Naive thymus-derived CD8-positive, alpha-beta T cell (primary cell): ENCODE results near the gene MYO3B. TPM values are rescaled to one million over a fixed set of nuclear protein-coding genes. Genes with fewer than 3 reads are reported as not detected.
A peak's percentile ranks its signal among the peaks of the same experiment; 100 is the strongest.

Experiments
- ATAC-seq, 2 donors: fragments of 150-1000 bp; cut with Tn5 transposase in 1 of 2; sonication (Bioruptor Pico), chemical (Tn5 transposase) in 1 of 2; 1 replicate in 1 of 2; 2 replicates in 1 of 2; pipeline ENCODE4 v1.10.0; 2021; ENCODE audit warnings: mild to moderate bottlenecking in 2 of 2, moderate library complexity in 2 of 2
- POLR2A ChIA-PET: fragments of 350-600 bp; sonication (Branson Sonifier 250); formaldehyde crosslinking; loops from one replicate; lab custom pipeline; 2021; ENCODE audit warnings: antibody characterized with exemption; lab: Charles Lee
- DNase-seq, 10 donors: peaks; one replicate each; pipeline versions ENCODE4 v3.0.0 to v3.0.0-alpha.2; 2020 to 2022
- H3K27ac Mint-ChIP-seq, 10 donors: one replicate each; pipeline ENCODE4 v1.8.0; 2020 to 2022; ENCODE audit warnings: mild to moderate bottlenecking in 10 of 10, mixed read lengths in 10 of 10, moderate library complexity in 4 of 10, inconsistent platforms in 1 of 10
- H3K27me3 Mint-ChIP-seq, 5 donors: one replicate each; pipeline ENCODE4 v1.8.0; 2021 to 2022; ENCODE audit warnings: mixed read lengths in 5 of 5
- H3K36me3 Mint-ChIP-seq, 3 donors: one replicate each; pipeline ENCODE4 v1.8.0; 2020 to 2022; ENCODE audit warnings: mixed read lengths in 3 of 3, mild to moderate bottlenecking in 2 of 3, inconsistent platforms in 1 of 3
- H3K4me1 Mint-ChIP-seq, 4 donors: one replicate each; pipeline ENCODE4 v1.8.0; 2021 to 2022; ENCODE audit warnings: mixed read lengths in 4 of 4
- H3K4me3 Mint-ChIP-seq, 10 donors: one replicate each; pipeline ENCODE4 v1.8.0; 2020 to 2022; ENCODE audit warnings: mild to moderate bottlenecking in 10 of 10, mixed read lengths in 10 of 10, moderate library complexity in 6 of 10, inconsistent platforms in 1 of 10
- H3K9me3 Mint-ChIP-seq, 9 donors: one replicate each; pipeline ENCODE4 v1.8.0; 2020 to 2022; ENCODE audit warnings: mixed read lengths in 9 of 9, mild to moderate bottlenecking in 3 of 9, inconsistent platforms in 1 of 9, moderate library complexity in 1 of 9
- polyA plus RNA-seq, 3 donors: library from polyadenylated mRNA; unstranded; fragments of 300-500 nt; fragmentation: Illumina TruSeq; gene quantifications; one replicate each; pipeline ENCODE4 v1.2.3, GENCODE V29; 2021
- total RNA-seq, 8 experiments: library from RNA in 2 of 8; stranded (reverse) in 2 of 8; gene quantifications; one replicate each; pipeline ENCODE4 v1.2.3 and lab custom pipeline; 2021 to 2026

Gene MYO3B
- total and polyA plus RNA-seq, 5 experiments from 2014 or later: not detected

DNA sequence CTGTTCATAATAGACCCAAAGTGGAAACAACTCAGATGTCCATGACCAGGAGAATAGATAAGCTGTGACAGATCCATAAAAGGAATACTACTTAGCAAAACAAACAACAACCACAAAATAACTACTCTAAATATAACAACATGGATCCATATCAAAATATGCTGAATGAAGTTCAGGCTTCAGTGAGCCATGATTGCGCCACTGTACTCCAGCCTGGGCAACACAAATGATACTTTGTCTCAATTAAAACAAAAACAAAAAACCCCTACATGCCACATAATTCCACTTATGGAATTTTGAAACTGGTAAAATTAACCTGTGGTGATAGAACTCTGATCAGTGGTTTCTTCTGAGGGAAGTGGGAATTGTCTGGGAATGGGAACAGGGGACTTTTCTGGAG is 11.2 kb upstream of the MYO3B start:
- H3K4me1 Mint-ChIP-seq: no peaks in the 10 kb centered on the region
- H3K9me3 Mint-ChIP-seq: no peaks in the 10 kb centered on the region
- POLR2A ChIA-PET: no interaction called here
- ATAC-seq (no peak), DNase-seq (no peak)
- peaks cover 1 to 21% (median 13%) of the 10 kb centered on the region in 5 donors for H3K27me3 Mint-ChIP-seq
- no peak overlapping the region for H3K27ac Mint-ChIP-seq
- H3K4me3 Mint-ChIP-seq: no peak overlapping the region
- no peaks in the 10 kb centered on the region for H3K36me3 Mint-ChIP-seq

DNA sequence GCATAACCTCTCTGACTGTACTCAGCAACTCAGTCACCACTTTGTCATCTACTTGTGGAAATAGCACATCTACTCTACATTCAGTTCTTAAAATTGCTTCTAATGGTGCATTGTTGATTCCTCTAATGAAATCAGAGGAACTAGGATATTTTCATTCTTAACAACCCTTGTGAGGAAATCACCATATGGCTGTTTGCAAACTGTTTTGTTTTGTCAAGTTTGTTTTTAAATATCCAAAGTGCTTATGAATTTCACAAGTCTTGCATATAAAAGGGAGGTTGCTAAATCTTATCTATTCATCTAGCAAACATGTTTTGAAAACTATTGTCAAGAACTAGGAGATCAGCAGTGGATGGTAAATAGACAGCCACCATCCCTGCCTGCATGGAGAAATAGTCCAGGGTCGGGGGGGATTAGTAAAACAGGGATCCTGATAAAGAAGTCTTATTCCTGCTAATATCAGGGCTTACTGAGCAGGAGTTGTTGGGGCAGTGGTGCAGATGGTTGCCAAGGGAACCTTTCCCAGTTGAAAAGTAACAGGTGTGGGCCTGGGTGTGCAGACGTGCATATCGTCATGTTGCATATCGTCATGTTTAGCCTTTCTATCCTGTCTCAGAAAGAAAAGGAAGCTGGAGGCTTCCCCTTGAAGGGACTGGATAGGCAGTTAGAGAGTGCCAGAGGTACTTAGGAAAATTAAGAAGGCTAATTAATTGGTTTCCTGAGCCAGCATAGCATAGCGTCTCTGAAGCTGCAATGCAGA is 7.5 kb upstream of the MYO3B start:
- Mint-ChIP-seq H3K27ac (no peak overlapping the region), H3K4me3 (no peak overlapping the region), H3K36me3 (no peaks in the 10 kb centered on the region), H3K27me3 (peaks cover 0 to 8% (median 0%) of the 10 kb centered on the region in 5 donors), H3K9me3 (no peaks in the 10 kb centered on the region), H3K4me1 (no peaks in the 10 kb centered on the region)
- DNase-seq (no peak), ATAC-seq (no peak)
- POLR2A ChIA-PET: no interaction called here

DNA sequence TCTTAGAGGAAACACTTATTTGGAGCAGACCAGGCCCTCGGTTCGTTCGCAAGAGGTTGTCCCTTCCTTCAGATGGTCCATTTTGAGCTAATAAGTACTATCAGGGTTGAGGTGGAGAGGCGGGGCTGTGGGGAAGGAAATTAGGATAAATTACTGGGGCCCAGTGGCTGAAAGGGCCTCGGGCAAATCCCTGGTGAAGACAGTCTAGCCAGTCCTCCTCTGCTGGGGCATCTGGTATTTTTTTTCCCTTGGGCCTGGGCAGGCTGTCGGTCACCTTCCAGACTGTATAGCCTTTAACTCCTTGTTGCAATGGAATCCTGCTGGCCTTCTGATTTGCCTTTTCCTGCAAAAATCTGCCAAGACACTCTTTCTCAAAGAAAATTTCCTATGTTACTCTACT is 1.7 kb upstream of the MYO3B start:
- Mint-ChIP-seq H3K27ac (no peak overlapping the region), H3K4me1 (peaks cover 0 to 5% (median 0%) of the 10 kb centered on the region in 4 donors), H3K4me3 (no peak overlapping the region), H3K36me3 (no peaks in the 10 kb centered on the region), H3K9me3 (no peaks in the 10 kb centered on the region), H3K27me3 (peaks cover 0 to 4% (median 0%) of the 10 kb centered on the region in 5 donors)
- no peak for ATAC-seq
- DNase-seq: no peak
- POLR2A ChIA-PET: no interaction called here

DNA sequence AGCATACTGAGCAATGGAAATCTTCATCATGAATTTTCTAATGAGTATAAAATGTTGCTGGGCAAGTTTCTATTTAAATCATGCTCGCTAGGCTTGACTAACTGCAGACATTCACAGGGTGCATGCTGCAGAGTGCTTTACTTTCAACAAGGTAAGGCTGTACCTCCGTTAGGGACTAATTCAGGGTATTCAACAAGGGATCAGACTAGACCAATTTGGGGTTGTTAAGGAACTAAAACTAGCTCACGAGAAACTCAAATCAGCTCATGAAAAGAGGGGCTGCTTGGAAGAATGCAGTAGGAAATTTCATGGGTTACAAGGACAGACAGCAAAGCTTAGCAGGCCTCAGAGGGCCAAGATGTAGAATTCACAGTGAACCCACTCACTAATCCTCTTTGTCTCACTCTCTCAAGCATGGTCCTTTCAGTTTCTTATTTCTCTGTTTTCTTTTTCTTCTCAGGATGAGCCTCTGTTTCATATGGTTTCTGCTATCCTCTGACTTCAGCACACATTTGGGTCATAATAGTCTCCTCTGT is 2.2 kb downstream of the MYO3B start:
- peak overlapping the region in 1 of 10 donors; percentile 0 for H3K4me3 Mint-ChIP-seq
- no peaks in the 10 kb centered on the region for H3K36me3 Mint-ChIP-seq
- H3K9me3 Mint-ChIP-seq: peaks cover 0 to 3% (median 0%) of the 10 kb centered on the region in 9 donors
- no peak for DNase-seq
- H3K27me3 Mint-ChIP-seq: peaks cover 0 to 1% (median 0%) of the 10 kb centered on the region in 5 donors
- no peak overlapping the region for H3K27ac Mint-ChIP-seq
- POLR2A ChIA-PET: no interaction called here
- ATAC-seq: no peak
- H3K4me1 Mint-ChIP-seq: peaks cover 0 to 5% (median 0%) of the 10 kb centered on the region in 4 donors

DNA sequence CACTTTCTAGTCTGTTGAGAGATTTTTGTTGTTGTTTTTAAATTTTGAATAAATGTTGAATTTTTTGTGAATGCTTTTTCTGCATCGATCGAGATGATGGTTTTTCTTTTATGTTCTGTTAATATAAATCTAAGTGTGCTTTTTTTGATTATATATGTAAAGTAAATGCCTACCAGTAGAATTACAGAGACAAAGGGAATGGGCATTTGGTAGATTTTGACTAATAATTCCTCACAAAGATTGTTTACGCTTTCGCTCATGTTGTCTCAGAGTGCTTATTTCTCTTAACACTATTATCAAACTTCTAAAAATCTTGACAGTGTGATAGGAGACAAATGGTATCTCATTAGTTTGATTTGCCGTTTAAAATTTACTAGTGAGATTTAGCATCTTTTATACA is 3.7 kb downstream of the MYO3B start:
- peaks cover 0 to 1% (median 0%) of the 10 kb centered on the region in 3 donors for H3K36me3 Mint-ChIP-seq
- H3K4me3 Mint-ChIP-seq: no peak overlapping the region
- H3K27ac Mint-ChIP-seq: no peak overlapping the region
- H3K27me3 Mint-ChIP-seq: peaks cover 0 to 1% (median 0%) of the 10 kb centered on the region in 5 donors
- H3K9me3 Mint-ChIP-seq: peaks cover 4 to 18% (median 12%) of the 10 kb centered on the region in 9 donors
- DNase-seq (no peak), ATAC-seq (no peak)
- POLR2A ChIA-PET: no interaction called here
- peaks cover 0 to 5% (median 0%) of the 10 kb centered on the region in 4 donors for H3K4me1 Mint-ChIP-seq

DNA sequence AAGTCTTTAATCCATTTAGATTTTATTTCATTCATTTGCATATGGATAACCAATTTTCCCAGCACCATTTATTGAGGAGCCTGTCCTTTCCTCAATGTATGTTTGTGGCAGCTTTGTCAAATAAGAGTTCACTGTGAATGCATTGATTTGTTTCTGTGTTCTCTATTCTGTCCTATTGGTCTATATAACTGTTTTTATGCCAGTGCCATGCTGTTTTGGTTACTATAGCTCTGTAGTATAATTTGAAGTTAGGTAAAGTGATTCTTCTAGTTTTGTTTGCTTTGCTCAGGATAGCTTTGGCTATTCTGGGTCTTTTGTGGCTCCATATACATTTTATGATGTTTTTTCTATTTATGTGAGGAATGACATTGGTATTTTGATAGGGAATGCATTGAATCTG is 7.4 kb downstream of the MYO3B start:
- no peak overlapping the region for H3K27ac Mint-ChIP-seq
- H3K36me3 Mint-ChIP-seq: peaks cover 2 to 22% (median 3%) of the 10 kb centered on the region in 3 donors
- peaks cover 11 to 55% (median 32%) of the 10 kb centered on the region in 9 donors for H3K9me3 Mint-ChIP-seq
- POLR2A ChIA-PET: no interaction called here
- peaks cover 0 to 16% (median 2%) of the 10 kb centered on the region in 5 donors for H3K27me3 Mint-ChIP-seq
- H3K4me1 Mint-ChIP-seq: no peaks in the 10 kb centered on the region
- H3K4me3 Mint-ChIP-seq: no peak overlapping the region
- DNase-seq (no peak), ATAC-seq (no peak)

DNA sequence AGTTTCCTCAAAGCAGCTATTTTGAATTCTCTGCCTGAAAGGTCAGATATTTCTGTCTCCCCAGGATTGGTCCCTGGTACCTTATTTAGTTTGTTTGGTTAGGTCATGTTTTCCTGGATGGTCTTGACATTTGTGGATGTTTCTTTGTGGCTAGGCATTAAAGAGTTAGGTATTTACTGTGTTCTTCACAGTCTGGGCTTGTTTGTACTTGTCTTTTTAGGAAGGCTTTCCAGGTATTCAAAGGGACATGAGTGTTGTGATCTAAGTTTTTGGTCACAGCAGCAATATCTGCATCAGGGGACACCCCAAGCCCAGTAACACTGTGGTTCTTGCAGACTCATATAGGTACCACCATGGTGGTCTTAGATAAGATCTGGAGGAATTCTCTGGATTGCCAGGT is 11.8 kb downstream of the MYO3B start:
- Mint-ChIP-seq H3K36me3 (peaks cover 5 to 36% (median 6%) of the 10 kb centered on the region in 3 donors), H3K4me1 (no peaks in the 10 kb centered on the region), H3K27ac (no peak overlapping the region), H3K9me3 (peaks cover 11 to 77% (median 47%) of the 10 kb centered on the region in 9 donors), H3K27me3 (peaks cover 1 to 32% (median 5%) of the 10 kb centered on the region in 5 donors), H3K4me3 (no peak overlapping the region)
- POLR2A ChIA-PET: no interaction called here
- DNase-seq (no peak), ATAC-seq (no peak)

DNA sequence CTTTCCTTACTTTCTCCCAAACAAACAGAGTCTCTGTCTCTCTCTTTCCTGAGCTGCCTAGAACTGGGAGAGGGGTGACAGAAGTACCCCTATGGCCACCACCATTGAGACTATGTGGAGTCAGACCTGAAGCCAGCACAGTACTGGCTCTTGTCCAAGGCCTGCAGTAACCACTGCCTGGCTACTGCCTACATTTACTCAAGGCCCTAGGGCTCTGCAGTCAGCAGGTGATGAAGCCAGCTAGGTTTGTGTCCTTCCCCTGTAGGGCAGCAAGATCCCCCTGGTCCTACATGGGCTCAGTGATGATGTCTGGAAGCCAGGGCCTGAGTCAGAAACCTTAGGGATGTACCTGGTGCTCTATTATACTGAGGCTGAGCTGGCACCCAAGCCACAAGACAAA is 12.2 kb downstream of the MYO3B start:
- no peak for DNase-seq
- peaks cover 4 to 37% (median 7%) of the 10 kb centered on the region in 5 donors for H3K27me3 Mint-ChIP-seq
- H3K27ac Mint-ChIP-seq: no peak overlapping the region

DNA sequence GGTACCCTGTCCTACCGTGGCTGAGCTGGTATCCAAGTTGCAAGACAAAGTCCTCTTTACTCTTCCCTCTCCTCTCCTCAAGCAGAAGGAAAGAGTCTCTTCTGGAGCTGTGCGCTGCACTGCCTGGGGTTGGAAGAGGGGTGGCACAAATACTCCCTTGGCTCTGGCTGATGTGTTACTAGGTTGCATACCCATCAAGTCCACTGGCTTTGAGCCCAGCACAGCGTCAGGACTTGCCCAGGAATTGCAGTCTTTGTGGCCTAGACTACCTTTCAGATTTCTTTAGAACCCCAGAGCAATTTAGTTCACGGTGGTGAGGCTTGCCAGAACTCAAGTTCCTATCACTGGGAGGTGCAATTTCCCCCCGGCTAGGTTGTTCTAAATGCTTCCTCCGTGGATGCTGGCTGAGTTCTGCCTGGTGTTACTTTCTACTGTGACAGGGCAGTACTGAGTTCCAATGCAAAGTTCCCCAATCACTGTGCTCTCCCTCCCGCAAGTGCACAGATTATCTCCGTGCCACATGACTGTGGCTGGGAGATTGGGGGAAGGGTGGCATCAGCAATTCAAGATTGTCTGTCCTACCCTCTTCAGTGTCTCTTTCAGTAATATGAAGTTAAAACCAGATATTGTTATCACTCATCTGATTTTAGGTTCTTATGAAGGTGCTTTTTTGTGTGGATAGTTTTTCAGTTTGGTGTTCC is 13.4 kb downstream of the MYO3B start:
- H3K27me3 Mint-ChIP-seq: peaks cover 4 to 45% (median 7%) of the 10 kb centered on the region in 5 donors
- peaks cover 5 to 36% (median 6%) of the 10 kb centered on the region in 3 donors for H3K36me3 Mint-ChIP-seq
- peaks cover 8 to 62% (median 36%) of the 10 kb centered on the region in 9 donors for H3K9me3 Mint-ChIP-seq
- H3K27ac Mint-ChIP-seq: no peak overlapping the region
- H3K4me3 Mint-ChIP-seq: no peak overlapping the region
- ATAC-seq (no peak), DNase-seq (no peak)
- no peaks in the 10 kb centered on the region for H3K4me1 Mint-ChIP-seq
- POLR2A ChIA-PET: no interaction called here

More for the DNA sequence above, 12.2 kb downstream of the MYO3B start:
- peaks cover 11 to 73% (median 46%) of the 10 kb centered on the region in 9 donors for H3K9me3 Mint-ChIP-seq
- H3K4me3 Mint-ChIP-seq: no peak overlapping the region
- no peak for ATAC-seq
- H3K36me3 Mint-ChIP-seq: peaks cover 5 to 36% (median 6%) of the 10 kb centered on the region in 3 donors
- POLR2A ChIA-PET: no interaction called here
- no peaks in the 10 kb centered on the region for H3K4me1 Mint-ChIP-seq

DNA sequence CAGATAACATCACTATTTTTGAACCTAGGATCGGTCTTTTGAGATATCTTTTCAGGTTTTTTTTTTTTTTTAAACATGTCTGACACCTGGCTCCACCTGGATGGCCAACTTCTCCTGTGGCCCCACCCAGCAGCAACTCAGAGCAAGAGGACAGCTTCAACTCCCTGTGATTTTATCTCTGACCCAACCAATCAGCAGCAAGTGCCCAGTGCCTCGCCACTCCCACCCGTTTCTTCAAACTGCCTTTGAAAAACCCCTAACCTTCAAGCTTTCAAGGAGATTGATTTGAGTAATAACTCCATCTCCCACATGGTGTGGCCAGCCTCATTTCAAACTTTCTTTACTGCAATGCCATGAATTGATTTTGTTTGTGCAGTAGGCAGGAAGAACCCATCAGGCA is 19.0 kb downstream of the MYO3B start:
- Mint-ChIP-seq H3K4me3 (no peak overlapping the region), H3K4me1 (no peaks in the 10 kb centered on the region), H3K36me3 (no peaks in the 10 kb centered on the region), H3K9me3 (peaks cover 0 to 13% (median 0%) of the 10 kb centered on the region in 9 donors), H3K27me3 (peaks cover 6 to 36% (median 9%) of the 10 kb centered on the region in 5 donors), H3K27ac (no peak overlapping the region)
- ATAC-seq: no peak
- POLR2A ChIA-PET: no interaction called here
- no peak for DNase-seq

DNA sequence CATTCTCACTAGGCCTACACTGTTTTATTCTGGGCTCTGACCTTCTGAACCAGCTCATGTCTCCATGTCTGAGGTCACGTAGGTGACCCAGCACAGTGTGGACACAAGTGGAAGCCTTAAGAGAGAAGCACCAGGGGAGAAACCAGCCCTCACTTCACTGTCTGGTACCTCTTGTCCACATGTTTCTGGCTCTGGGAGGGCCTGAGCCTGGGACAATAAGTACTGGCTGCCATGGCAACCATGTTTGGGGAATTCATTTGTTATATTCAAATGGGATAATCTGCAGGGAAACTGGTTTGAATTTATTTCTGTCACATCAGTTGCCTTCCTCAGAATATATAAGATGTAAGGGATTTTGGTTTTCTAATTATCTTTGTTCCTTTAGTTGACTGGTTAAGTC is 23.3 kb downstream of the MYO3B start:
- H3K36me3 Mint-ChIP-seq: no peaks in the 10 kb centered on the region
- no peaks in the 10 kb centered on the region for H3K9me3 Mint-ChIP-seq
- ATAC-seq (no peak), DNase-seq (no peak)
- peaks cover 10 to 25% (median 15%) of the 10 kb centered on the region in 5 donors for H3K27me3 Mint-ChIP-seq
- POLR2A ChIA-PET: no interaction called here
- no peaks in the 10 kb centered on the region for H3K4me1 Mint-ChIP-seq
- no peak overlapping the region for H3K27ac Mint-ChIP-seq
- H3K4me3 Mint-ChIP-seq: no peak overlapping the region

DNA sequence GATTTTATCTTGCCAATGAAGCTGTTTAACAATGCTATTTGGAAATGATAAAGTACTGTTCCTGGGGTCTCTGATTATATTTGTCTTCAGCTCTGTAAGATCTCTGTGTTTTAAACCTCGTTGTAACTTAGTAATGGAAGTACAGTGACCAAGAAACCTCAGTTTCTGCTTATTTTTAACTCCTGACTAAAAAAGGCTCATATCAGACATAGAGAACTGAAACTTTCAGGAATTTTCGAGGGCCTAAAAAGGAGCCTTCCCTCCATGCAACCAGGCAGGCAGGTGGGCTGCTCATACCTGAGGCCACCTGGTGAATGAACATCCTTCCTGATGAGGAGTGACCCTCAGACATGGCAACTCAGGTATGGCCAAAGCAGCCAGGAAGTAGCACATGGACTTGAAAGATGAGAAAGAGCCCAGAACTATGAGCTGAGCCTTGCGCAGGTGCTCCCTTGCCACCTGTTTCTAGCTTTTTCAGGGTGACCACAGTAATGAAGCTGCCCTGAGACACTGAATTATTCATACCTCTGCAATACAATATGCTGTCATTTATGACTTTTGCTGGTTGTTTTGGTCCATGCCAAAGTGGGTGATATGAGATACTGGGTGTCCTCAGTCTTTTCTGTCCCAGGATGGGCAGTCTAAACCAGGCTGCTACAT is 23.9 kb downstream of the MYO3B start:
- POLR2A ChIA-PET: no interaction called here
- H3K4me3 Mint-ChIP-seq: no peak overlapping the region

More for the DNA sequence above, 23.9 kb downstream of the MYO3B start:
- DNase-seq: no peak
- Mint-ChIP-seq H3K27ac (no peak overlapping the region), H3K9me3 (no peaks in the 10 kb centered on the region), H3K27me3 (peaks cover 10 to 31% (median 15%) of the 10 kb centered on the region in 5 donors), H3K36me3 (no peaks in the 10 kb centered on the region), H3K4me1 (no peaks in the 10 kb centered on the region)
- ATAC-seq: no peak
